Fibroblast of lung (primary cell): ENCODE results near the gene RFX2.

Experiments
- CTCF ChIP-seq, 2 donors: IDR thresholded peaks in 1 of 2; conservative IDR thresholded peaks in 1 of 2; 1 replicate in 1 of 2; 2 replicates in 1 of 2; pipeline ENCODE4 v1.5.1; 2011 to 2012; ENCODE audit warnings: low read length in 2 of 2, control low read depth in 1 of 2, inconsistent platforms in 1 of 2, low read depth in 1 of 2, mild to moderate bottlenecking in 1 of 2
- EZH2 ChIP-seq: IDR thresholded peaks from 2 replicates; pipeline ENCODE4 v1.5.1; 2012; ENCODE audit warnings: low read length, control low read depth, mild to moderate bottlenecking; ENCODE audit errors: missing control alignments

- TF ChIP-seq CTCF (conservative IDR thresholded peaks at IDR 0.05 in 1 of 2, IDR thresholded peaks at IDR 0.05 in 1 of 2; ENCODE audit: low read depth in 1 of 2, low read length in 2 of 2) (no peak), EZH2 (no peak)
Measured at GRCh38 chr19:5993201-5993600, 117.1 kb downstream of the RFX2 start.
